GM10266 (cell line): Measurements from ENCODE around the gene PGAP3.

Experiments
- DNase-seq: peaks from one replicate; pipeline ENCODE4 v3.0.0; 2012; ENCODE audit errors: extremely low spot score
- TF ChIP-seq, protein P1 (sequence below): IDR thresholded peaks from 2 replicates; pipeline ENCODE4 v1.5.1; 2012; ENCODE audit warnings: mild to moderate bottlenecking, low read depth; ENCODE audit not compliant: control insufficient read depth, insufficient read depth; ENCODE audit errors: missing control alignments

PGAP3 gene

GRCh38 chr17:39672522-39673334 is 15.1 kb downstream of the PGAP3 start:
- no peak for DNase-seq
- TF ChIP-seq, protein P1, sequence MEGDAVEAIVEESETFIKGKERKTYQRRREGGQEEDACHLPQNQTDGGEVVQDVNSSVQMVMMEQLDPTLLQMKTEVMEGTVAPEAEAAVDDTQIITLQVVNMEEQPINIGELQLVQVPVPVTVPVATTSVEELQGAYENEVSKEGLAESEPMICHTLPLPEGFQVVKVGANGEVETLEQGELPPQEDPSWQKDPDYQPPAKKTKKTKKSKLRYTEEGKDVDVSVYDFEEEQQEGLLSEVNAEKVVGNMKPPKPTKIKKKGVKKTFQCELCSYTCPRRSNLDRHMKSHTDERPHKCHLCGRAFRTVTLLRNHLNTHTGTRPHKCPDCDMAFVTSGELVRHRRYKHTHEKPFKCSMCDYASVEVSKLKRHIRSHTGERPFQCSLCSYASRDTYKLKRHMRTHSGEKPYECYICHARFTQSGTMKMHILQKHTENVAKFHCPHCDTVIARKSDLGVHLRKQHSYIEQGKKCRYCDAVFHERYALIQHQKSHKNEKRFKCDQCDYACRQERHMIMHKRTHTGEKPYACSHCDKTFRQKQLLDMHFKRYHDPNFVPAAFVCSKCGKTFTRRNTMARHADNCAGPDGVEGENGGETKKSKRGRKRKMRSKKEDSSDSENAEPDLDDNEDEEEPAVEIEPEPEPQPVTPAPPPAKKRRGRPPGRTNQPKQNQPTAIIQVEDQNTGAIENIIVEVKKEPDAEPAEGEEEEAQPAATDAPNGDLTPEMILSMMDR, result no peak

DNA sequence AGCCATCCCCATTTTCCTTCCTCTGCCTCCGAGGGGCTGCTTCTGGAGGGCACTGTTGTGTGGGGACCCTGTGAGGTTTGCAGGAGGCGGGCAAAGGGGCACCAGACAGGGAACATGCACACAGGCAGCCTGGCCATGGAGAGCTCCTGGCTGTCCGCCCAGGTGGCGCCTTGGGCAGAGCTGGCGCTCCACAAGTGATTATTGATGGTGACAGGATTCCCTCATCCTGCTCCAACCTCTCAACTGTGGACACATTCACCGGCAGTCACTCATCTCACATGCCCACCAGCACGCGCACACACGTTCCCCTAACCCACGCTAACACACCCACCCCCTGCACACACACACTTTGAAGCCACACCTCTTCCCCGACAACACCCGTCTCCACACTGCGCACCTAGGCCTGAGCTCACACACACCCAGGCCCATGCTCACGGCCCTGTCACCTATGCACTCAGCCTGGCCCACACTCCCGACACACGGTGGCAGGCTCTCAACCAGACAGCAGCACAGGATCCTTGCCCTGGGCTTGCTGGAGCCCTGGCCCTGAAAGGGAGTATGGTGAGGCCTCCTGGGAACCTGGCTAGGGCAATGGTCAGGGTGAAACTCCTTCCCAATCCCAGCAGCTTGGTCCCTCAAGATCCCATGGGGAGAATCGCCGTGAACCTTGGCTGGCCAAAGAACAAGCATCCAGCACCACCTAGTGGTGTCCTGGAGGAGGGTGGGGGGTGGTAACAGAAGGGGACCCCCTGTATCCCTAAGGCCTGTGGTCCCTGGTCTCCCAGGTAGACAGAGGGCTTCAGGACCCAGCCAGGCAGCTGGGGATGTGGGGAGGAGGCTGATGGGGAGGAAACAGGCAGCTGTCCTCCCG is 16.0 kb downstream of the PGAP3 start:
- no peak for DNase-seq

GRCh38 chr17:39670746-39671145 is 17.1 kb downstream of the PGAP3 start:
- TF ChIP-seq, protein P1, result no peak
- no peak for DNase-seq

More for the DNA sequence above, 16.0 kb downstream of the PGAP3 start:
- TF ChIP-seq, protein P1, result peak; percentile 53

DNA sequence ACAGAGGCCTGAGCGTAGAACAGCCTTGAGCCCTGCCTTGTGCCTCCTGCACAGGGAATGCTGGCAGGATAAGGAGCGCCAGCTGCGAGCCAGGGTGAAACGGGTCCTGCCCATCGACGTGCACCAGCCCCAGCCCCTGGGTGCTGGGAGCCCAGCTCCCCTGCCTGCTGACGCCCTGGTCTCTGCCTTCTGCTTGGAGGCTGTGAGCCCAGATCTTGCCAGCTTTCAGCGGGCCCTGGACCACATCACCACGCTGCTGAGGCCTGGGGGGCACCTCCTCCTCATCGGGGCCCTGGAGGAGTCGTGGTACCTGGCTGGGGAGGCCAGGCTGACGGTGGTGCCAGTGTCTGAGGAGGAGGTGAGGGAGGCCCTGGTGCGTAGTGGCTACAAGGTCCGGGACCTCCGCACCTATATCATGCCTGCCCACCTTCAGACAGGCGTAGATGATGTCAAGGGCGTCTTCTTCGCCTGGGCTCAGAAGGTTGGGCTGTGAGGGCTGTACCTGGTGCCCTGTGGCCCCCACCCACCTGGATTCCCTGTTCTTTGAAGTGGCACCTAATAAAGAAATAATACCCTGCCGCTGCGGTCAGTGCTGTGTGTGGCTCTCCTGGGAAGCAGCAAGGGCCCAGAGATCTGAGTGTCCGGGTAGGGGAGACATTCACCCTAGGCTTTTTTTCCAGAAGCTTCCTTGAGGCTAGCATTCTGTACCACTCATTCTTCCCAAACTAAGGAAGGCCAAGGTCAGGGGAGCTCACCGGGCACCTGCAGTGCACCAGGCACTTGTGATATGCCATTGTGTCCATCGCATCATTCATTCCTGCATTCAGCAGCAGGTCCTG is 17.7 kb downstream of the PGAP3 start:
- TF ChIP-seq, protein P1, result no peak
- DNase-seq, result no peak

DNA sequence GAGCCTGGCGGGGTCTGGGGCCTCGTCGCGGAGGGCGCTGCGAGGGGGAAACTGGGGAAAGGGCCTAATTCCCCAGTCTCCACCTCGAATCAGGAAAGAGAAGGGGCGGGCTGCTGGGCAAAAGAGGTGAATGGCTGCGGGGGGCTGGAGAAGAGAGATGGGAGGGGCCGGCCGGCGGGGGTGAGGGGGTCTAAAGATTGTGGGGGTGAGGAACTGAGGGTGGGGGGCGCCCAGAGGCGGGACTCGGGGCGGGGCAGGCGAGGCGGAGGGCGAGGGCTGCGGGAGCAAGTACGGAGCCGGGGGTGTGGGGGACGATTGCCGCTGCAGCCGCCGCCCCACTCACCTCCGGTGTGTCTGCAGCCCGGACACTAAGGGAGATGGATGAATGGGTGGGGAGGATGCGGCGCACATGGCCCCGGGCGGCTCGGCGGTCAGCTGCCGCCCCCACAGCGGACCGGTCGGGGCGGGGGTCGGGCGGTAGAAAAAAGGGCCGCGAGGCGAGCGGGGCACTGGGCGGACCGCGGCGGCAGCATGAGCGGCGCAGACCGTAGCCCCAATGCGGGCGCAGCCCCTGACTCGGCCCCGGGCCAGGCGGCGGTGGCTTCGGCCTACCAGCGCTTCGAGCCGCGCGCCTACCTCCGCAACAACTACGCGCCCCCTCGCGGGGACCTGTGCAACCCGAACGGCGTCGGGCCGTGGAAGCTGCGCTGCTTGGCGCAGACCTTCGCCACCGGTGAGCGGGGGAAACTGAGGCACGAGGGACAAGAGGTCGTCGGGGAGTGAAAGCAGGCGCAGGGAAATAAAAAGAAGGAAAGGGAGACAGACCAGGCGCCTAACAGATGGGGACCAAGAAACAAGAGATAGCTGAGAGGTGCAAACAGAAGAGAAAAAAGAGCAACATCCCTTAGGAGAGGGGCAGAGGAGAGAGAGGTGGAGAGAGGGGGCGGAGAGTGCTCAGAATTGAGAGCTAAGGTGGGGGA is 19.6 kb downstream of the PGAP3 start, which contains the start of gene PNMT:
TSS of gene PNMT (plus strand) at position 509 of the 980 bp plus-strand sequence. CDS start at position 532, 23 bp downstream.
- TF ChIP-seq, protein P1, result peak; percentile 79
- peak; percentile 81 for DNase-seq
